ENCODE measurements around the gene ACOT2. TPM values are rescaled to one million over a fixed set of nuclear protein-coding genes. Genes with fewer than 3 reads are reported as not detected.

ACOT2 gene
- 40.6 to 53.0 TPM (median 50.4 TPM) in 5 replicates for total RNA-seq (2022; extraction: Qiagen RNA extraction)

GRCh38 chr14:73569185-73569958, at the start of gene ACOT2:
Gene ACOT2, plus strand, starts transcription at chr14:73569213. Its CDS starts 28 bp downstream, at chr14:73569241.

GRCh38 chr14:73591690-73592449, 22.9 kb downstream of the ACOT2 start, which contains the start of gene ACOT4:
Gene ACOT4, plus strand, starts transcription at chr14:73591873. Its CDS starts 87 bp downstream, at chr14:73591960.

GRCh38 chr14:73612339-73613045, 43.5 kb downstream of the ACOT2 start, which contains the start of gene ACOT6:
Gene ACOT6, plus strand, starts transcription at chr14:73612517. Its CDS starts 55 bp downstream, at chr14:73612572.

Other genes starting within 250 kb of the ACOT2 start
- gene NUMB, start 110.7 kb upstream of the ACOT2 start, total RNA-seq (2022; extraction: Qiagen RNA extraction): 34.2 to 44.1 TPM (median 39.9 TPM) in 5 replicates
- 23.3 to 24.5 TPM (median 24.2 TPM) in 5 replicates for gene RIOX1, start 78.3 kb upstream of the ACOT2 start, total RNA-seq (2022; extraction: Qiagen RNA extraction)
- gene ACOT1, start 32.1 kb upstream of the ACOT2 start, total RNA-seq (2022; extraction: Qiagen RNA extraction): 6.1 to 8.3 TPM (median 7.7 TPM) in 5 replicates
- 0.03 TPM in 1 of 5 replicates, not detected in the others for gene HEATR4, start 10.3 kb upstream of the ACOT2 start, total RNA-seq (2022; extraction: Qiagen RNA extraction)
- gene ACOT4, start 22.7 kb downstream of the ACOT2 start, total RNA-seq (2022; extraction: Qiagen RNA extraction): 1.5 to 2.4 TPM (median 2.2 TPM) in 5 replicates
- not detected in 5 replicates for gene ACOT6, start 43.3 kb downstream of the ACOT2 start, total RNA-seq (2022; extraction: Qiagen RNA extraction)
- gene DNAL1, start 75.8 kb downstream of the ACOT2 start, total RNA-seq (2022; extraction: Qiagen RNA extraction): 8.5 to 11.1 TPM (median 10.0 TPM) in 5 replicates
- 54.6 to 64.6 TPM (median 59.6 TPM) in 5 replicates for gene PNMA1, start 145.2 kb downstream of the ACOT2 start, total RNA-seq (2022; extraction: Qiagen RNA extraction)

All from A549 treated with Hydrocortisone at 1 μM for 4 hours (cell line).